GM12878 (cell line): Measurements from ENCODE around the gene OTULIN. TPM values are rescaled to one million over a fixed set of nuclear protein-coding genes. Genes with fewer than 3 reads are reported as not detected.

Experiments used
- CREB1 ChIP-seq: IDR thresholded peaks from 2 replicates; pipeline ENCODE4 v1.6.1; 2012; ENCODE audit warnings: low read depth, mild to moderate bottlenecking, inconsistent platforms
- HDAC6 ChIP-seq: fragments of 200-600 bp; sonication (generic); IDR thresholded peaks from one replicate; pipeline ENCODE4 v1.8.0; 2017; ENCODE audit warnings: antibody characterized with exemption; ENCODE audit not compliant: unreplicated experiment
- KDM1A ChIP-seq: fragments of 200-600 bp; sonication (generic); IDR thresholded peaks from 2 replicates; pipeline ENCODE4 v1.6.1; 2016; ENCODE audit warnings: borderline replicate concordance
- NKRF ChIP-seq: fragments of 450-650 bp; conservative IDR thresholded peaks from 2 replicates; pipeline ENCODE4 v1.6.1; 2017; ENCODE audit warnings: mild to moderate bottlenecking, moderate library complexity
- POLR2A ChIP-seq: IDR thresholded peaks from 2 replicates; pipeline ENCODE4 v1.6.1; 2011; ENCODE audit warnings: low read depth, mild to moderate bottlenecking, low read length
- POLR2AphosphoS2 ChIP-seq: IDR thresholded peaks from 2 replicates; pipeline ENCODE4 v1.6.1; 2011; ENCODE audit warnings: low read depth, mild to moderate bottlenecking, low read length, improper control_type of control experiment, moderate library complexity
- RAD51 ChIP-seq: fragments of 450-650 bp; IDR thresholded peaks from 2 replicates; pipeline ENCODE4 v1.6.1; 2016; ENCODE audit warnings: moderate library complexity, mild to moderate bottlenecking, inconsistent platforms
- RELA ChIP-seq: fragments of 450-650 bp; IDR thresholded peaks from 2 replicates; pipeline ENCODE4 v1.8.0; 2014; ENCODE audit warnings: borderline replicate concordance; ENCODE audit not compliant: partially characterized antibody
- SIX5 ChIP-seq: IDR thresholded peaks from 2 replicates; pipeline ENCODE4 v1.6.1; 2011; ENCODE audit warnings: mild to moderate bottlenecking, low read depth, low read length, moderate library complexity; ENCODE audit not compliant: severe bottlenecking
- SMAD5 ChIP-seq: IDR thresholded peaks from 2 replicates; pipeline ENCODE4 v1.6.1; 2016; ENCODE audit warnings: antibody characterized with exemption, low read depth
- TAF1 ChIP-seq: IDR thresholded peaks from 2 replicates; pipeline ENCODE4 v1.6.1; 2011; ENCODE audit warnings: mild to moderate bottlenecking, low read depth, low read length, borderline replicate concordance
- ZSCAN29 ChIP-seq: fragments of 450-650 bp; IDR thresholded peaks from 2 replicates; pipeline ENCODE4 v1.6.1; 2017; ENCODE audit warnings: mild to moderate bottlenecking, moderate library complexity
- polyA plus RNA-seq, 11 experiments: library from polyadenylated mRNA; depleted of rRNA in 4 of 11; unstranded in 6 of 11; stranded (reverse) in 5 of 11; fragments of >200 nt; fragmentation: Nextera tagmentation in 4 of 11; fragmentation: Illumina TruSeq in 1 of 11; extraction: Ambion mirVana in 4 of 11; extraction: Trizol in 1 of 11; gene quantifications; 1 replicate in 1 of 11; 2 replicates in 10 of 11; pipeline versions ENCODE4 v1.2.1 to v1.2.3, GENCODE V29; 2011 to 2016; ENCODE audit warnings: inconsistent platforms in 2 of 11, missing spikeins in 2 of 11, low read depth in 1 of 11
- total RNA-seq, 4 experiments: library from RNA; depleted of rRNA in 3 of 4; stranded (reverse); fragments of >200 nt in 3 of 4; fragmentation: Illumina TruSeq in 1 of 4; extraction: Trizol in 1 of 4; gene quantifications; 2 replicates each; pipeline versions ENCODE4 v1.2.1 to v1.2.3, GENCODE V29; 2013 to 2021
- TF ChIP-seq, protein P1 (sequence below): fragments of 450-650 bp; IDR thresholded peaks from 2 replicates; pipeline ENCODE4 v1.6.1; 2017; ENCODE audit warnings: antibody characterized with exemption, mild to moderate bottlenecking, moderate library complexity
- TF ChIP-seq, protein P2 (sequence below): IDR thresholded peaks from 2 replicates; pipeline ENCODE4 v1.6.1; 2011; ENCODE audit warnings: low read depth, low read length, improper control_type of control experiment, borderline replicate concordance
- TF ChIP-seq, protein P3 (sequence below): fragments of 450-650 bp; IDR thresholded peaks from 2 replicates; pipeline ENCODE4 v1.6.1; 2016; ENCODE audit warnings: mild to moderate bottlenecking, moderate library complexity, borderline replicate concordance
- TF ChIP-seq, protein P4 (sequence below): fragments of 450-650 bp; IDR thresholded peaks from 2 replicates; pipeline ENCODE4 v1.6.1; 2017; ENCODE audit warnings: low read depth, mild to moderate bottlenecking, moderate library complexity

OTULIN gene
- total and polyA plus RNA-seq, 10 of the 15 experiments (the other 5 are each of a cell fraction or from before 2014, with no cell fraction given): 6.6 to 70.5 (median 28.7) TPM

- TF ChIP-seq RAD51: no peak
- TF ChIP-seq, protein P1, sequence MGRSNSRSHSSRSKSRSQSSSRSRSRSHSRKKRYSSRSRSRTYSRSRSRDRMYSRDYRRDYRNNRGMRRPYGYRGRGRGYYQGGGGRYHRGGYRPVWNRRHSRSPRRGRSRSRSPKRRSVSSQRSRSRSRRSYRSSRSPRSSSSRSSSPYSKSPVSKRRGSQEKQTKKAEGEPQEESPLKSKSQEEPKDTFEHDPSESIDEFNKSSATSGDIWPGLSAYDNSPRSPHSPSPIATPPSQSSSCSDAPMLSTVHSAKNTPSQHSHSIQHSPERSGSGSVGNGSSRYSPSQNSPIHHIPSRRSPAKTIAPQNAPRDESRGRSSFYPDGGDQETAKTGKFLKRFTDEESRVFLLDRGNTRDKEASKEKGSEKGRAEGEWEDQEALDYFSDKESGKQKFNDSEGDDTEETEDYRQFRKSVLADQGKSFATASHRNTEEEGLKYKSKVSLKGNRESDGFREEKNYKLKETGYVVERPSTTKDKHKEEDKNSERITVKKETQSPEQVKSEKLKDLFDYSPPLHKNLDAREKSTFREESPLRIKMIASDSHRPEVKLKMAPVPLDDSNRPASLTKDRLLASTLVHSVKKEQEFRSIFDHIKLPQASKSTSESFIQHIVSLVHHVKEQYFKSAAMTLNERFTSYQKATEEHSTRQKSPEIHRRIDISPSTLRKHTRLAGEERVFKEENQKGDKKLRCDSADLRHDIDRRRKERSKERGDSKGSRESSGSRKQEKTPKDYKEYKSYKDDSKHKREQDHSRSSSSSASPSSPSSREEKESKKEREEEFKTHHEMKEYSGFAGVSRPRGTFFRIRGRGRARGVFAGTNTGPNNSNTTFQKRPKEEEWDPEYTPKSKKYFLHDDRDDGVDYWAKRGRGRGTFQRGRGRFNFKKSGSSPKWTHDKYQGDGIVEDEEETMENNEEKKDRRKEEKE: no peak
- TF ChIP-seq, protein P2, sequence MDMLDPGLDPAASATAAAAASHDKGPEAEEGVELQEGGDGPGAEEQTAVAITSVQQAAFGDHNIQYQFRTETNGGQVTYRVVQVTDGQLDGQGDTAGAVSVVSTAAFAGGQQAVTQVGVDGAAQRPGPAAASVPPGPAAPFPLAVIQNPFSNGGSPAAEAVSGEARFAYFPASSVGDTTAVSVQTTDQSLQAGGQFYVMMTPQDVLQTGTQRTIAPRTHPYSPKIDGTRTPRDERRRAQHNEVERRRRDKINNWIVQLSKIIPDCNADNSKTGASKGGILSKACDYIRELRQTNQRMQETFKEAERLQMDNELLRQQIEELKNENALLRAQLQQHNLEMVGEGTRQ: no peak
- no peak for TF ChIP-seq KDM1A
- TF ChIP-seq, protein P3, sequence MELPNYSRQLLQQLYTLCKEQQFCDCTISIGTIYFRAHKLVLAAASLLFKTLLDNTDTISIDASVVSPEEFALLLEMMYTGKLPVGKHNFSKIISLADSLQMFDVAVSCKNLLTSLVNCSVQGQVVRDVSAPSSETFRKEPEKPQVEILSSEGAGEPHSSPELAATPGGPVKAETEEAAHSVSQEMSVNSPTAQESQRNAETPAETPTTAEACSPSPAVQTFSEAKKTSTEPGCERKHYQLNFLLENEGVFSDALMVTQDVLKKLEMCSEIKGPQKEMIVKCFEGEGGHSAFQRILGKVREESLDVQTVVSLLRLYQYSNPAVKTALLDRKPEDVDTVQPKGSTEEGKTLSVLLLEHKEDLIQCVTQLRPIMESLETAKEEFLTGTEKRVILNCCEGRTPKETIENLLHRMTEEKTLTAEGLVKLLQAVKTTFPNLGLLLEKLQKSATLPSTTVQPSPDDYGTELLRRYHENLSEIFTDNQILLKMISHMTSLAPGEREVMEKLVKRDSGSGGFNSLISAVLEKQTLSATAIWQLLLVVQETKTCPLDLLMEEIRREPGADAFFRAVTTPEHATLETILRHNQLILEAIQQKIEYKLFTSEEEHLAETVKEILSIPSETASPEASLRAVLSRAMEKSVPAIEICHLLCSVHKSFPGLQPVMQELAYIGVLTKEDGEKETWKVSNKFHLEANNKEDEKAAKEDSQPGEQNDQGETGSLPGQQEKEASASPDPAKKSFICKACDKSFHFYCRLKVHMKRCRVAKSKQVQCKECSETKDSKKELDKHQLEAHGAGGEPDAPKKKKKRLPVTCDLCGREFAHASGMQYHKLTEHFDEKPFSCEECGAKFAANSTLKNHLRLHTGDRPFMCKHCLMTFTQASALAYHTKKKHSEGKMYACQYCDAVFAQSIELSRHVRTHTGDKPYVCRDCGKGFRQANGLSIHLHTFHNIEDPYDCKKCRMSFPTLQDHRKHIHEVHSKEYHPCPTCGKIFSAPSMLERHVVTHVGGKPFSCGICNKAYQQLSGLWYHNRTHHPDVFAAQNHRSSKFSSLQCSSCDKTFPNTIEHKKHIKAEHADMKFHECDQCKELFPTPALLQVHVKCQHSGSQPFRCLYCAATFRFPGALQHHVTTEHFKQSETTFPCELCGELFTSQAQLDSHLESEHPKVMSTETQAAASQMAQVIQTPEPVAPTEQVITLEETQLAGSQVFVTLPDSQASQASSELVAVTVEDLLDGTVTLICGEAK: no peak
- peak; percentile 37; the same call in 1 of the 2 replicates for TF ChIP-seq POLR2A
- TF ChIP-seq, protein P4, sequence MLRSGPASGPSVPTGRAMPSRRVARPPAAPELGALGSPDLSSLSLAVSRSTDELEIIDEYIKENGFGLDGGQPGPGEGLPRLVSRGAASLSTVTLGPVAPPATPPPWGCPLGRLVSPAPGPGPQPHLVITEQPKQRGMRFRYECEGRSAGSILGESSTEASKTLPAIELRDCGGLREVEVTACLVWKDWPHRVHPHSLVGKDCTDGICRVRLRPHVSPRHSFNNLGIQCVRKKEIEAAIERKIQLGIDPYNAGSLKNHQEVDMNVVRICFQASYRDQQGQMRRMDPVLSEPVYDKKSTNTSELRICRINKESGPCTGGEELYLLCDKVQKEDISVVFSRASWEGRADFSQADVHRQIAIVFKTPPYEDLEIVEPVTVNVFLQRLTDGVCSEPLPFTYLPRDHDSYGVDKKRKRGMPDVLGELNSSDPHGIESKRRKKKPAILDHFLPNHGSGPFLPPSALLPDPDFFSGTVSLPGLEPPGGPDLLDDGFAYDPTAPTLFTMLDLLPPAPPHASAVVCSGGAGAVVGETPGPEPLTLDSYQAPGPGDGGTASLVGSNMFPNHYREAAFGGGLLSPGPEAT: 0 out of 2 replicates have a peak, but pooled peaks have one; percentile 18
- no peak for TF ChIP-seq POLR2AphosphoS2
- no peak for TF ChIP-seq SMAD5
- TF ChIP-seq ZSCAN29: no peak
- TF ChIP-seq RELA: peak; percentile 34
- TF ChIP-seq TAF1: no peak
- TF ChIP-seq NKRF: no peak
- TF ChIP-seq CREB1: no peak
- no peak for TF ChIP-seq SIX5
- no peak for TF ChIP-seq HDAC6
- TF ChIP-seq, all 136 proteins: peak for 13
Observed at GRCh38 chr5:14676320-14676719, 11.8 kb downstream of the OTULIN start (continued).
